Body of pancreas (tissue), 4 donors: ENCODE data around the gene OR1I1.

Experiments used
- CTCF ChIP-seq, 7 experiments: fragments of 450-650 bp in 4 of 7; fragments of 200-600 bp in 3 of 7; sonication (generic) in 3 of 7; IDR thresholded peaks; one replicate each; pipeline ENCODE4 v1.5.1; 2016 to 2019; ENCODE audit warnings: antibody characterized with exemption in 7 of 7
- POLR2A ChIP-seq, 3 donors: fragments of 450-650 bp; IDR thresholded peaks; one replicate each; pipeline ENCODE4 v1.6.1; 2016; ENCODE audit warnings: antibody characterized with exemption in 3 of 3, mild to moderate bottlenecking in 2 of 3

DNA sequence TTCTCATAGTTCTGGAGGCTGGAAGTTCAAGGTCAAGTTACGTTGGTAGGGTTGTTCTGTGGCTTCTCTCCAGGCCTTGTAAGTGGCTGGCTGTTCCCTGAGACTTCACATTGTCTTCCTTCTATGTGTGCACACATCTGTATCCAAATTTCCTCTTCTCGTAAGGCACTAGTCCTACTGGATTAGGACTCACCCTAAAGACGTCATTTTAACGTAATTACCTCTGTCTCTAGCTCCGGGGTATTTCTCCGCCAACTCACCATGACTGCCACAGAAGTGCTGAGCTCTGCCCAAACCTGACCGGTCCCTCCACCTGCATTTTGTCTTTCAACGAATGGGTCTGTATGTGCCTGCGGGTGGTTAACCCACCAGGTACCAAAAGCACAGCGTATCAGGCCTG is 16.4 kb downstream of the OR1I1 start:
- TF ChIP-seq CTCF (IDR thresholded peaks at IDR 0.05) (no peak), POLR2A (IDR thresholded peaks at IDR 0.05) (no peak)
